ENCODE measurements around the gene SARNP. TPM values are rescaled to one million over a fixed set of nuclear protein-coding genes. Genes with fewer than 3 reads are reported as not detected.

SARNP gene
- total and polyA plus RNA-seq, 7 donors = 38.3 to 98.0 (median 52.6) TPM

GRCh38 chr12:55780685-55781084, 36.8 kb downstream of the SARNP start:
- H3K4me1 ChIP-seq = no peaks in the 10 kb centered on the region
- H3K9me3 ChIP-seq = no peaks in the 10 kb centered on the region
- H3K36me3 ChIP-seq (ENCODE audit: insufficient read depth in 1 of 2, low read depth in 1 of 2) = peaks cover 7 to 99% of the 10 kb centered on the region in 2 donors
- intact Hi-C loops (cut with DNase I) = no loop called here
- H3K27me3 ChIP-seq (ENCODE audit: insufficient read depth in 3 of 3, low read length in 2 of 3) = no peaks in the 10 kb centered on the region
- H3K27ac ChIP-seq = no peak overlapping the region
- TF ChIP-seq CTCF (IDR thresholded peaks at IDR 0.05) = no peak
- ATAC-seq = no peak
- H3K4me3 ChIP-seq = no peak overlapping the region
- DNase-seq = no peak
- WGBS, 3 donors = 81 to 93% (median 91%) methylated on average over 2 of the region's 2 CpGs

GRCh38 chr12:55777856-55778255, 39.7 kb downstream of the SARNP start:
- no peaks in the 10 kb centered on the region for H3K27me3 ChIP-seq (ENCODE audit: insufficient read depth in 3 of 3, low read length in 2 of 3)
- H3K36me3 ChIP-seq (ENCODE audit: insufficient read depth in 1 of 2, low read depth in 1 of 2) = peaks cover 0 to 85% of the 10 kb centered on the region in 2 donors
- no peak overlapping the region for H3K4me3 ChIP-seq
- no peak for TF ChIP-seq CTCF (IDR thresholded peaks at IDR 0.05)
- no peak for DNase-seq
- no peak overlapping the region for H3K27ac ChIP-seq
- H3K9me3 ChIP-seq = no peaks in the 10 kb centered on the region
- ATAC-seq = no peak
- intact Hi-C loops (cut with DNase I) = no loop called here
- no peaks in the 10 kb centered on the region for H3K4me1 ChIP-seq
- 89 to 98% (median 95%) methylated on average over 3 of the region's 3 CpGs for WGBS, 3 donors

- ATAC-seq = peak; percentile 57 to 74 (median 66)
- H3K36me3 ChIP-seq (ENCODE audit: insufficient read depth in 1 of 2, low read depth in 1 of 2) = peaks cover 0 to 50% of the 10 kb centered on the region in 2 donors
Measured at GRCh38 chr12:55771736-55772135, 45.8 kb downstream of the SARNP start.

GRCh38 chr12:55767156-55767555, 50.4 kb downstream of the SARNP start:
- Histone ChIP-seq H3K4me3 (no peak overlapping the region), H3K4me1 (peaks cover 8% of the 10 kb centered on the region), H3K9me3 (no peaks in the 10 kb centered on the region), H3K27me3 (ENCODE audit: insufficient read depth in 3 of 3, low read length in 2 of 3) (no peaks in the 10 kb centered on the region), H3K27ac (no peak overlapping the region), H3K36me3 (ENCODE audit: insufficient read depth in 1 of 2, low read depth in 1 of 2) (peaks cover 0 to 49% of the 10 kb centered on the region in 2 donors)
- DNase-seq = no peak
- 97 to 99% (median 97%) methylated on average over 4 of the region's 4 CpGs for WGBS, 3 donors
- TF ChIP-seq CTCF (IDR thresholded peaks at IDR 0.05) = no peak
- no peak for ATAC-seq
- intact Hi-C loops (cut with DNase I) = no loop called here

More at GRCh38 chr12:55771736-55772135, 45.8 kb downstream of the SARNP start:
- 20 to 31% (median 26%) methylated on average over 6 of the region's 6 CpGs for WGBS, 3 donors
- H3K27me3 ChIP-seq (ENCODE audit: insufficient read depth in 3 of 3, low read length in 2 of 3) = no peaks in the 10 kb centered on the region
- peaks cover 10% of the 10 kb centered on the region for H3K4me1 ChIP-seq
- H3K4me3 ChIP-seq = no peak overlapping the region
- no peak for TF ChIP-seq CTCF (IDR thresholded peaks at IDR 0.05)
- no peak for DNase-seq
- peak overlapping the region; percentile 56 for H3K27ac ChIP-seq
- H3K9me3 ChIP-seq = no peaks in the 10 kb centered on the region
- intact Hi-C loops (cut with DNase I) = no loop called here

- H3K36me3 ChIP-seq (ENCODE audit: insufficient read depth in 1 of 2, low read depth in 1 of 2) = peaks cover 0 to 53% of the 10 kb centered on the region in 2 donors
- 54 to 67% (median 57%) methylated on average over 5 of the region's 5 CpGs for WGBS, 3 donors
Measured at GRCh38 chr12:55765736-55766290, 51.7 kb downstream of the SARNP start.

More at GRCh38 chr12:55765736-55766290, 51.7 kb downstream of the SARNP start:
- Histone ChIP-seq H3K27ac (no peak overlapping the region), H3K27me3 (ENCODE audit: insufficient read depth in 3 of 3, low read length in 2 of 3) (no peaks in the 10 kb centered on the region), H3K9me3 (no peaks in the 10 kb centered on the region), H3K4me1 (no peaks in the 10 kb centered on the region), H3K4me3 (no peak overlapping the region)
- intact Hi-C loops (cut with DNase I) = no loop called here
- DNase-seq (no peak), ATAC-seq (no peak)
- no peak for TF ChIP-seq CTCF (IDR thresholded peaks at IDR 0.05)

All from psoas muscle (tissue), 8 donors.